ENCODE measurements around the gene MRPL2. TPM values are rescaled to one million over a fixed set of nuclear protein-coding genes. Genes with fewer than 3 reads are reported as not detected.
A peak's percentile ranks its signal among the peaks of the same experiment; 100 is the strongest.

Gene MRPL2
- total RNA-seq, 2 donors from 2014 or later: 7.4 to 10.6 TPM

DNA sequence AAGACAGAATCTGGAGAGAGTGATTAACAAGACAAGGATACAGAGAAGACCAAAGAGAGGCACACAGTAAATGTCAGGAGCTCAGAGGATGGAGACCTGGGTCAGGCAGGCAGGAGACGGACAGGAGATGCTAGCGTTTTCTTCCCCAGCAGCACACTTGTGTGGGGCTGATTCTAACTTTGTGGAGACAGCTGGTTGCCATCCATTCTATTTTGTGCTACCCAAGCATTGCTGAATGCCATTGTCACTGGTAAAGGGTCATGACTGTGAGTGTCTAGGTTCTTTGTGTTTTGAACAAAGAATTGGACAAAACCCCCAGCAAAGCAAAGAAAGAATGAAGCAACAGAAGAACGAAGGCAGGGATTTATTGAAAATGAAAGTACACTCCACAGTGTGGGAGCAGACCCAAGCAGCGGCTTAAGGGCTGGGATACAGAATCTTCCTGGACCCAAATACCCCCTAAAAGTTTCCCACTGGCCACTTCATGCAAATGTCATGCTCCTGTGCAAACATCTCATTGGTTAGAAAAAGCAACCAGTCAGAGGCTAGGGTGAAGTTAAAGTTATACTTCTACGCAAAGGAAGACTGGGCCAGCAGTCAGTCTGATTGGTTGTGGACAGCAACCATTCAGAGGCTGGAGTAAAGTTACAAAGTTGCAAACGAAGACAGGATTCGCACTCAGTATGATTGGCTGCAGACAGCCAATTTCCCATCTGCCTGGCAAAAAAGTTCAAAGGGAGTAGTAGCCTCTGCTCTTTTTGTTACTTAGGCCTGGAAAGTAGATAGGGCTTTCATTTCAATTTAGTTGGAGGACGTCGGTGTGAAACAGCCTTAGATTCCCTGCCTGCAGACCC lies 34.4 kb upstream of the MRPL2 start:
- H3K27ac ChIP-seq: no peak overlapping the region
- H3K4me3 ChIP-seq: peak overlapping the region; percentile 46
- H3K4me1 ChIP-seq (ENCODE audit: control insufficient read depth in 1 of 2, low read depth in 2 of 2): peaks cover 0 to 15% of the 10 kb centered on the region in 2 donors
- H3K27me3 ChIP-seq (replicated peaks; ENCODE audit: insufficient read depth): no peaks in the 10 kb centered on the region
- TF ChIP-seq, protein P1, sequence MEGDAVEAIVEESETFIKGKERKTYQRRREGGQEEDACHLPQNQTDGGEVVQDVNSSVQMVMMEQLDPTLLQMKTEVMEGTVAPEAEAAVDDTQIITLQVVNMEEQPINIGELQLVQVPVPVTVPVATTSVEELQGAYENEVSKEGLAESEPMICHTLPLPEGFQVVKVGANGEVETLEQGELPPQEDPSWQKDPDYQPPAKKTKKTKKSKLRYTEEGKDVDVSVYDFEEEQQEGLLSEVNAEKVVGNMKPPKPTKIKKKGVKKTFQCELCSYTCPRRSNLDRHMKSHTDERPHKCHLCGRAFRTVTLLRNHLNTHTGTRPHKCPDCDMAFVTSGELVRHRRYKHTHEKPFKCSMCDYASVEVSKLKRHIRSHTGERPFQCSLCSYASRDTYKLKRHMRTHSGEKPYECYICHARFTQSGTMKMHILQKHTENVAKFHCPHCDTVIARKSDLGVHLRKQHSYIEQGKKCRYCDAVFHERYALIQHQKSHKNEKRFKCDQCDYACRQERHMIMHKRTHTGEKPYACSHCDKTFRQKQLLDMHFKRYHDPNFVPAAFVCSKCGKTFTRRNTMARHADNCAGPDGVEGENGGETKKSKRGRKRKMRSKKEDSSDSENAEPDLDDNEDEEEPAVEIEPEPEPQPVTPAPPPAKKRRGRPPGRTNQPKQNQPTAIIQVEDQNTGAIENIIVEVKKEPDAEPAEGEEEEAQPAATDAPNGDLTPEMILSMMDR (IDR thresholded peaks at IDR 0.05): no peak
- no peaks in the 10 kb centered on the region for H3K9me3 ChIP-seq
- DNase-seq (ENCODE audit: low spot score) (no peak), ATAC-seq (ENCODE audit: insufficient number of reproducible peaks, low FRiP score, low read depth) (no peak)
- no peaks in the 10 kb centered on the region for H3K36me3 ChIP-seq

GRCh38 chr6:43092635-43093034 lies 33.4 kb upstream of the MRPL2 start:
- ATAC-seq (ENCODE audit: insufficient number of reproducible peaks, low FRiP score, low read depth): no peak
- Histone ChIP-seq H3K4me1 (ENCODE audit: control insufficient read depth in 1 of 2, low read depth in 2 of 2) (peaks cover 0 to 15% of the 10 kb centered on the region in 2 donors), H3K36me3 (no peaks in the 10 kb centered on the region), H3K4me3 (no peak overlapping the region), H3K27ac (no peak overlapping the region), H3K9me3 (no peaks in the 10 kb centered on the region), H3K27me3 (replicated peaks; ENCODE audit: insufficient read depth) (no peaks in the 10 kb centered on the region)
- TF ChIP-seq, protein P1 (IDR thresholded peaks at IDR 0.05): no peak
- no peak for DNase-seq (ENCODE audit: low spot score)

DNA sequence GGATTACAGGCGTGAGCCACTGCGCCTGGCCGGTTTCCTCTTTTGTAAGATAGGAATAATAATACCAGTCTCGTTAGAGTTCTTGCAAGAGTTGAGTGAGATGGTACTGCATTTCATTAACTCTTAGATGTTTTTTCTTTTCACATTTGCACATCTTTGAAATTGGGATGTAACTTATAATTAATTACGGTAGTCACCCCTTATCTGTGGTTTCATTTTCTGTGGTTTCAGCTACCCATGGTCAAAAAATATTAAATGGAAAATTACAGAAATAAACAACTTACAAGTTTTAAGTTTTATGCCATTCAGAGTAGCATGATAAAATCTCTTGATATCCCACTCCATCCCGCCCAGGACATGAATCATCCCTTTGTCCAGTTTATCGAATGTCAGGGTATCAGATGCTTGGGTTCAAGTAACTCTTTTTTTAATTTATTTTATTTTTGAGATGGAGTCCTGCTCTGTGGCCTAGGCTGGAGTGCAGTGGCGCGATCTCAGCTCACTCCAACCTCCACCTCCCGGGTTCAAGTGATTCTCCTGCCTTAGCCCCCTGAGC lies 32.3 kb upstream of the MRPL2 start:
- no peak overlapping the region for H3K27ac ChIP-seq
- H3K4me1 ChIP-seq (ENCODE audit: control insufficient read depth in 1 of 2, low read depth in 2 of 2): peaks cover 0 to 6% of the 10 kb centered on the region in 2 donors
- no peaks in the 10 kb centered on the region for H3K36me3 ChIP-seq
- TF ChIP-seq, protein P1 (IDR thresholded peaks at IDR 0.05): no peak
- ATAC-seq (ENCODE audit: insufficient number of reproducible peaks, low FRiP score, low read depth): no peak
- H3K9me3 ChIP-seq: no peaks in the 10 kb centered on the region
- no peak overlapping the region for H3K4me3 ChIP-seq
- H3K27me3 ChIP-seq (replicated peaks; ENCODE audit: insufficient read depth): no peaks in the 10 kb centered on the region
- DNase-seq (ENCODE audit: low spot score): no peak

DNA sequence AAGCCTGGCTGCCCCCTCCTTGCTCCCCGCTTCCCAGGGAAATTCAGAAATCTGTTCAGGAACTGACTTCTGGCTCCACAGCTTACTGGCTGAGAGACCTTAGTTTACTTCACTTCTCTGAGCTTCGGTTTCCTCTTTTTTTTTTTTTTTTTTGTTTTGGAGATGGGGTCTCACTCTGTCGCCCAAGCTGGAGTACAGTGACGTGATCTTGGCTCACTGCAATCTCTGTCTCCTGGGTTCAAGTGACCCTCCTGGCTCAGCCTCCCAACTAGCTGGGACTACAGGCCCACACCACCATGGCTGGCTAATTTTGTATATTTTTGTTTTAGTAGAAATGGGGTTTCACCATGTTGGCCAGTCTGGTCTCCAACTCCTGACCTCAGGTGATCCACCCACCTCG lies 31.8 kb upstream of the MRPL2 start:
- TF ChIP-seq, protein P1 (IDR thresholded peaks at IDR 0.05): no peak
- DNase-seq (ENCODE audit: low spot score): no peak
- Histone ChIP-seq H3K27me3 (replicated peaks; ENCODE audit: insufficient read depth) (no peaks in the 10 kb centered on the region), H3K4me1 (ENCODE audit: control insufficient read depth in 1 of 2, low read depth in 2 of 2) (peaks cover 0 to under 1% of the 10 kb centered on the region in 2 donors), H3K4me3 (no peak overlapping the region), H3K27ac (no peak overlapping the region), H3K36me3 (no peaks in the 10 kb centered on the region), H3K9me3 (no peaks in the 10 kb centered on the region)
- ATAC-seq (ENCODE audit: insufficient number of reproducible peaks, low FRiP score, low read depth): no peak

DNA sequence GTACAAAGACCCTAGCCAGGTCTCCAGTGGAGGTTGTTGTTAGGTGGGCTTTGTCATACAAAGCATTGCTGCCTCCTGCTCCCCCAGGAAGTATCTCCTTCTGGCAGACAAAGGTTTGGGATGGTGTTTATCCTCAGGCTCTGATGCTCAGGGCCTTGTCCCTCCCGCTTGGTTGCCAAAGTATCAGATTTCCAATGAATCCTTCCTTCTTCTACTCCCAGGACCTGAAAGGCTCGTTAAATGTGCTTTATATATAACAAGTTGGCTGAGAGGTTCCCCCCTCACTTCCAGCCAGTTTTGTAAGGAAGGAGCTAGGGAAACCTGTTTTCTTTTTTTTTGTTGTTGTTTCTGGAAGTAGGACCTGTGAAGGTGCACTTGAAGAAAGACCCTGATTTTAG lies 31.3 kb upstream of the MRPL2 start:
- Histone ChIP-seq H3K27ac (no peak overlapping the region), H3K9me3 (no peaks in the 10 kb centered on the region), H3K27me3 (replicated peaks; ENCODE audit: insufficient read depth) (no peaks in the 10 kb centered on the region), H3K4me1 (ENCODE audit: control insufficient read depth in 1 of 2, low read depth in 2 of 2) (no peaks in the 10 kb centered on the region), H3K36me3 (no peaks in the 10 kb centered on the region), H3K4me3 (no peak overlapping the region)
- DNase-seq (ENCODE audit: low spot score): no peak
- ATAC-seq (ENCODE audit: insufficient number of reproducible peaks, low FRiP score, low read depth): no peak
- TF ChIP-seq, protein P1 (IDR thresholded peaks at IDR 0.05): no peak

Data from thoracic aorta (tissue), 2 donors.